Stimulated activated CD4-positive, alpha-beta T cell treated with anti-CD3 and anti-CD28 coated beads, Interleukin-15, amount 100 ng/mL, for 24 hours (primary cell): ENCODE results near the gene PCDHGA8.

Source experiments
- DNase-seq: peaks from one replicate; pipeline ENCODE4 v3.0.0-alpha.2; 2020

PCDHGA8 gene

DNA sequence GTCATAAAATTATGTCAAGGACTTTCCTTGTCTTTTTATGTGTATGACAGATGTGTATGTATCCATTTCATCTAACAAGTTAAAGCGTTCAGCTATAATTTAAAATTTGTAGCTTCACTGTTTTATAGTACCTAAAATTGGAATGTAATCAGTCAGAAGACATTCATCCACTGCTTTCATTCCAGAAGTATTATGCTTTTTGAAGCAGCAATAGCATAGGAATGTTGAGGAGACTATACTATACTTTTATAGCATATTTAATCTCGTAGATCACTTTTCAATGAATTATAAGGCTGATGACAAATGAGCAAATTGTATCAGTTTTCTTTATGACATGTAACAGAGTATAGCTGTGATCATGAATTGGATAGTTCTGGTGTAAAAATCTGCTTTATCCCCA lies 44.8 kb downstream of the PCDHGA8 start:
- no peak for DNase-seq

DNA sequence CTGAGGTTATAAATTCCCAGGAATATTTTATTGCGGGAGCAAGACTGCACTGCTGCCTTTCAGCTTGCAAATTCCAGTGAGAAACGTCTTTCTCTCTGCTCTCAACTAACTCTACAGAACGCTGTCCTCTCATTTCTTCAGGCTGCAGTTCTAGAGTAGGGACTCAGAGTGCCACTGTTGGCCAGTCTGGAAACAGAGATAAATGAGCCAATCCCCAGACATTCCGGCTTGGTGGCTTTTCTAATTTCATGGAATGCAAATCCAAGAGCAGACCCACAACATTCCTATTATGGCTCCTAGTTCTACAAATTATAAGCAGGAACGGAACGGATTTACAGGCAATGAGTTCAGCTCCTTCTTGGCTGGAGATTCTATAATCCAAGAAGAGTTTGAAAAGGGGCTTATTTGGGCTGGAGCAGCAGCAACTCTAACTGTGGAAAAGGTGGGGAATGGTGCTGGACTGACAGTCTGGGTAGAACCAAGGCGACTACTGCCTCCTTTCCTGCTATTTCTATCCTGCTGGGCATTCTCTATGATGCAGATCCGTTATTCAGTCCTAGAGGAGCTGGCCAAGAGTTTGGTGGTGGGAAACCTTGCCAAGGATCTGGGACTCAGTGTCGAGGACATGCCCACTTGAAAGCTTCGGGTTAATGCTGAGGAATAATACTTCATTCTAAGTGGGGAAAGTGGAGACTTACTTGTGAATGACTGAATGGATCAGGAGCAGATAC lies 47.1 kb downstream of the PCDHGA8 start:
- DNase-seq, result no peak

DNA sequence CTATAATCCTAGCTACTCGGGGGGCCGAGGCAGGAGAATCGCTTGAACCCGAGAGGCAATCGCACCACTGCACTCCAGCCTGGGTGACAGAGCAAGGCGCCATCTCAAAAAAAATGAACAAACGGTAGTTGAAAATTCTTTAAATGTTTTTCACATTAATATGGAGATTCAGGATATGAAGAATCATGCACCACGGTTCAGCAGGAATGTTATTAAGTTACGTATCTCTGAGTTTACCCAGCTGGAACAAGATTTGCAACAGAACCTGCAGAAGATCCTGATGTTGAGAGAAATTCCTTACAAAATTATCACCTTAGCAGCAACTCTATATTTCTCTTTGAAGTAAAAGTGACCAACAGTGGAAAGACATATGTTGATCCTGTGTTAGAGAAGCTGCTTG lies 47.9 kb downstream of the PCDHGA8 start:
- no peak for DNase-seq

DNA sequence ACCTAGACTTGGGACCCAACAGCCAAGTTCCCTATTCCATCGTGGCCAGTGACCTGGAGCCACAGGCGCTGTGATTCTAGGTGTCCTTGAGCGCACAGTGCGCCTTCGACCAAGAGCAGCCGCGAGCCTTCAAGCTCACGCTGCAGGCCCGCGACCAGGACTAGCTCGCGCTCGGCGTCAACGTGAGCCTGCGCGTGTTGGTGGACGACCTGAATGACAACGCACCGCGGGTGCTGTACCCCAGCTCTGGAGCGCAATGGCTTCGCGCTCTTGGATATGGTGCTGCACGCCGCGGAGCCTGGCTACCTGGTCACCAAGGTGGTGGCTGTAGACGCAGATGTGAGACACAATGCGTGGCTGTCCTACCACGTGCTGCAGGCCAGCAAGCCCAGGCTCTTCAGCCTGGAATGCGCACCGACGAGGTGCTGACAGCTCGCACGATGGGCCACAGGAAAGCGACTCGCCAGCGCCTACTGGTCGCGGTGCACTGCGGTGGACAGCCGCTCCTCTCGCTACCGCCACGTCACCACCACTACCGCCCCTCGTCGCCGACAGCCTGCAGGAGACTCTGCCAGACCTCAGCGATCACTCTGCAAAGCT lies 49.2 kb downstream of the PCDHGA8 start:
- DNase-seq, result no peak
